OCI-LY3 (cell line): Measurements from ENCODE around the gene NKD2.

Experiments
- EZH2phosphoT487 ChIP-seq: fragments of 200-600 bp; shearing (Covaris generic); IDR thresholded peaks from 2 replicates; pipeline ENCODE4 v1.6.1; 2018; ENCODE audit warnings: antibody characterized with exemption, mixed run types, low read depth
- TF ChIP-seq, protein P1 (sequence below): fragments of 200-600, 300-600 bp; sonication (generic); IDR thresholded peaks from 2 replicates; pipeline ENCODE4 v1.5.1; 2014; ENCODE audit warnings: antibody characterized with exemption, low read length, low read depth

DNA sequence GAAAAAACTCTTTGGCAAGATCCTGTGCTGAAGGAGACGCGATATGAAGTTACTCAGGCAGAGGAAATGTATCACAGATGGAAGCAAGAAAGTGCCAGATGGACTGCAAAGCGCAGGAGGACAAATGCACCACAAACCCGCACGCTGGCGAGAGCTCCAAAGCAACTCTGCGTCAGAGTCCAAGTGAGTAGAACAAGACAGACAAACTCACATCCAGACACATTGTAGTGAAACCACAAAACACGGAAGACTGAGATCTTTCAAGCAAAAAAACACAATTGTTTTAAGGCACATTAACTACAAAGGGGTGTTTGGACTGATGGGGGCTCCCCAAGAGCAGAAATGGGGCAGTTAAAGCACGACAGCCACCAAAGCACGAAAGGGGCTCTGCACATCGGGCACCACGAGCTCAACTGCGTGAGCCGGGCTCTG is 39.2 kb upstream of the NKD2 start:
- TF ChIP-seq, protein P1, sequence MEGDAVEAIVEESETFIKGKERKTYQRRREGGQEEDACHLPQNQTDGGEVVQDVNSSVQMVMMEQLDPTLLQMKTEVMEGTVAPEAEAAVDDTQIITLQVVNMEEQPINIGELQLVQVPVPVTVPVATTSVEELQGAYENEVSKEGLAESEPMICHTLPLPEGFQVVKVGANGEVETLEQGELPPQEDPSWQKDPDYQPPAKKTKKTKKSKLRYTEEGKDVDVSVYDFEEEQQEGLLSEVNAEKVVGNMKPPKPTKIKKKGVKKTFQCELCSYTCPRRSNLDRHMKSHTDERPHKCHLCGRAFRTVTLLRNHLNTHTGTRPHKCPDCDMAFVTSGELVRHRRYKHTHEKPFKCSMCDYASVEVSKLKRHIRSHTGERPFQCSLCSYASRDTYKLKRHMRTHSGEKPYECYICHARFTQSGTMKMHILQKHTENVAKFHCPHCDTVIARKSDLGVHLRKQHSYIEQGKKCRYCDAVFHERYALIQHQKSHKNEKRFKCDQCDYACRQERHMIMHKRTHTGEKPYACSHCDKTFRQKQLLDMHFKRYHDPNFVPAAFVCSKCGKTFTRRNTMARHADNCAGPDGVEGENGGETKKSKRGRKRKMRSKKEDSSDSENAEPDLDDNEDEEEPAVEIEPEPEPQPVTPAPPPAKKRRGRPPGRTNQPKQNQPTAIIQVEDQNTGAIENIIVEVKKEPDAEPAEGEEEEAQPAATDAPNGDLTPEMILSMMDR: no peak
- TF ChIP-seq EZH2phosphoT487: no peak
